Liver (tissue), 9 donors: Measurements from ENCODE around the gene ZIC2. TPM values are rescaled to one million over a fixed set of nuclear protein-coding genes. Genes with fewer than 3 reads are reported as not detected.

Experiments used
- DNase-seq: peaks from one replicate; pipeline ENCODE4 v3.0.0-alpha.2; 2017; ENCODE audit warnings: low spot score
- H3K27ac ChIP-seq, 2 donors: one replicate each; pipeline ENCODE4 v1.7.0; 2013; ENCODE audit warnings: inconsistent platforms in 2 of 2, low read length in 2 of 2, control low read depth in 1 of 2, low read depth in 1 of 2, mild to moderate bottlenecking in 1 of 2
- H3K27me3 ChIP-seq, 4 donors: one replicate each; pipeline versions ENCODE4 v1.6.1 to v1.7.0; 2013; ENCODE audit warnings: low read length in 3 of 4, inconsistent platforms in 1 of 4, mild to moderate bottlenecking in 1 of 4, moderate library complexity in 1 of 4; ENCODE audit not compliant: control insufficient read depth in 4 of 4, insufficient read depth in 4 of 4
- H3K36me3 ChIP-seq, 4 donors: one replicate each; pipeline versions ENCODE4 v1.6.1 to v1.7.0; 2013; ENCODE audit warnings: low read length in 3 of 4, mild to moderate bottlenecking in 3 of 4, low read depth in 1 of 4, moderate library complexity in 1 of 4; ENCODE audit not compliant: control insufficient read depth in 4 of 4, insufficient read depth in 3 of 4
- H3K4me1 ChIP-seq, 4 donors: one replicate each; pipeline versions ENCODE4 v1.6.1 to v1.7.0; 2013; ENCODE audit warnings: low read length in 3 of 4, mild to moderate bottlenecking in 3 of 4, moderate library complexity in 1 of 4; ENCODE audit not compliant: control insufficient read depth in 4 of 4, insufficient read depth in 4 of 4
- H3K4me3 ChIP-seq, 3 donors: one replicate each; pipeline versions ENCODE4 v1.6.1 to v1.7.0; 2013; ENCODE audit warnings: low read length in 3 of 3, control low read depth in 1 of 3, low read depth in 1 of 3, mild to moderate bottlenecking in 1 of 3
- H3K9ac ChIP-seq, 2 donors: one replicate each; pipeline ENCODE4 v1.7.0; 2013; ENCODE audit warnings: low read length in 2 of 2, mild to moderate bottlenecking in 2 of 2, moderate library complexity in 2 of 2, control low read depth in 1 of 2, low read depth in 1 of 2
- H3K9me3 ChIP-seq, 4 donors: one replicate each; pipeline versions ENCODE4 v1.6.1 to v1.7.0; 2013; ENCODE audit warnings: low read length in 3 of 4; ENCODE audit not compliant: control insufficient read depth in 4 of 4
- ATF3 ChIP-seq: IDR thresholded peaks from 2 replicates; pipeline ENCODE4 v1.6.1; 2016; ENCODE audit warnings: antibody characterized with exemption
- CTCF ChIP-seq: fragments of 150-350 bp; IDR thresholded peaks from 2 replicates; pipeline ENCODE4 v1.5.1; 2017; ENCODE audit warnings: improper control_type of control experiment, low read depth, low read length; ENCODE audit not compliant: missing input control
- EGR1 ChIP-seq, 2 donors: IDR thresholded peaks; 2 replicates each; pipeline ENCODE4 v1.6.1; 2016 to 2018; ENCODE audit warnings: antibody characterized with exemption in 2 of 2, low read depth in 2 of 2
- FOXA2 ChIP-seq: IDR thresholded peaks from 2 replicates; pipeline ENCODE4 v1.6.1; 2016; ENCODE audit warnings: antibody characterized with exemption
- GABPA ChIP-seq, 2 donors: IDR thresholded peaks in 1 of 2; conservative IDR thresholded peaks in 1 of 2; 2 replicates each; pipeline ENCODE4 v1.6.1; 2016; ENCODE audit warnings: antibody characterized with exemption in 2 of 2, mild to moderate bottlenecking in 1 of 2, moderate library complexity in 1 of 2
- HNF4A ChIP-seq, 2 donors: conservative IDR thresholded peaks; 2 replicates each; pipeline ENCODE4 v1.6.1; 2016; ENCODE audit warnings: antibody characterized with exemption in 2 of 2, mild to moderate bottlenecking in 2 of 2
- JUND ChIP-seq, 2 donors: IDR thresholded peaks; 2 replicates each; pipeline ENCODE4 v1.6.1; 2016; ENCODE audit warnings: antibody characterized with exemption in 2 of 2
- MAX ChIP-seq: IDR thresholded peaks from 2 replicates; pipeline ENCODE4 v1.6.1; 2016; ENCODE audit warnings: antibody characterized with exemption
- NR2F2 ChIP-seq: IDR thresholded peaks from 2 replicates; pipeline ENCODE4 v1.6.1; 2016; ENCODE audit warnings: antibody characterized with exemption
- RAD21 ChIP-seq, 2 donors: IDR thresholded peaks; 2 replicates each; pipeline ENCODE4 v1.6.1; 2016; ENCODE audit warnings: antibody characterized with exemption in 2 of 2, mild to moderate bottlenecking in 2 of 2
- REST ChIP-seq: IDR thresholded peaks from 2 replicates; pipeline ENCODE4 v1.6.1; 2016; ENCODE audit warnings: antibody characterized with exemption, mild to moderate bottlenecking
- RXRA ChIP-seq, 2 donors: IDR thresholded peaks; 2 replicates each; pipeline ENCODE4 v1.6.1; 2017 to 2018; ENCODE audit warnings: antibody characterized with exemption in 2 of 2, mild to moderate bottlenecking in 1 of 2
- SP1 ChIP-seq: IDR thresholded peaks from 2 replicates; pipeline ENCODE4 v1.6.1; 2018; ENCODE audit warnings: antibody characterized with exemption, mild to moderate bottlenecking
- TAF1 ChIP-seq: conservative IDR thresholded peaks from 2 replicates; pipeline ENCODE4 v1.6.1; 2016; ENCODE audit warnings: antibody characterized with exemption, mild to moderate bottlenecking
- YY1 ChIP-seq: IDR thresholded peaks from 2 replicates; pipeline ENCODE4 v1.6.1; 2016; ENCODE audit warnings: antibody characterized with exemption, mild to moderate bottlenecking
- ZBTB33 ChIP-seq: IDR thresholded peaks from 2 replicates; pipeline ENCODE4 v1.6.1; 2016; ENCODE audit warnings: antibody characterized with exemption
- WGBS: extraction: QIAGEN DNeasy Blood & Tissue Kit; methylation state at CpG from one replicate; pipeline ENCODE4 v1.1.7; 2013; 5-methylcytosine and 5-hydroxymethylcytosine counted together
- polyA plus RNA-seq, 2 donors: library from polyadenylated mRNA; stranded (reverse) in 1 of 2; unstranded in 1 of 2; fragments of 200-250 nt in 1 of 2; fragments of >200 nt in 1 of 2; fragmentation: Nextera tagmentation in 1 of 2; extraction: Ambion mirVana in 1 of 2; gene quantifications; one replicate each; pipeline versions ENCODE4 v1.2.1 to v1.2.3, GENCODE V29; 2013 to 2015
- total RNA-seq, 2 donors: library from RNA; depleted of rRNA; stranded (reverse); fragments of >200 nt; gene quantifications; one replicate each; pipeline ENCODE4 v1.2.3, GENCODE V29; 2014
- donor health status: healthy.
- donor health status: healthy.
- donor health status: healthy.
- donor health status: healthy.
- donor health status: healthy.

The ZIC2 gene
- total and polyA plus RNA-seq, 4 donors, result not detected

- no peak for TF ChIP-seq CTCF
- TF ChIP-seq EGR1 (IDR thresholded peaks at IDR 0.05; ENCODE audit: low read depth in 2 of 2), result no peak
- no peak for TF ChIP-seq GABPA (IDR thresholded peaks at IDR 0.05 in 1 of 2, conservative IDR thresholded peaks at IDR 0.05 in 1 of 2)
- TF ChIP-seq YY1, result no peak
- no peak for TF ChIP-seq MAX
- TF ChIP-seq FOXA2, result no peak
- TF ChIP-seq RXRA (IDR thresholded peaks at IDR 0.05), result no peak
- no peak for TF ChIP-seq SP1
Measured at GRCh38 chr13:100022798-100023197, 41.2 kb downstream of the ZIC2 start (continued).

- no peaks in the 10 kb centered on the region for H3K9me3 ChIP-seq
- H3K4me3 ChIP-seq, result no peak overlapping the region
- peak in 1 of 2 donors; percentile 6 for TF ChIP-seq HNF4A (conservative IDR thresholded peaks at IDR 0.05)
- TF ChIP-seq SP1, result no peak
- TF ChIP-seq FOXA2, result no peak
- H3K9ac ChIP-seq, result no peak overlapping the region
- no peak for DNase-seq
- WGBS, result 84% methylated on average over 2 of the region's 2 CpGs
- H3K36me3 ChIP-seq, result no peaks in the 10 kb centered on the region
- peaks cover 0 to 4% (median under 1%) of the 10 kb centered on the region in 4 donors for H3K4me1 ChIP-seq
- no peak overlapping the region for H3K27ac ChIP-seq
- no peaks in the 10 kb centered on the region for H3K27me3 ChIP-seq
Measured at GRCh38 chr13:100024023-100024422, 42.4 kb downstream of the ZIC2 start.

- no peaks in the 10 kb centered on the region for H3K9me3 ChIP-seq
- no peaks in the 10 kb centered on the region for H3K4me1 ChIP-seq
- no peak for DNase-seq
- H3K4me3 ChIP-seq, result no peak overlapping the region
- H3K27me3 ChIP-seq, result no peaks in the 10 kb centered on the region
- no peak overlapping the region for H3K9ac ChIP-seq
- 97% methylated on average over 1 of the region's 1 CpG for WGBS
- no peak overlapping the region for H3K27ac ChIP-seq
- H3K36me3 ChIP-seq, result no peaks in the 10 kb centered on the region
- TF ChIP-seq NR2F2 (no peak), ATF3 (no peak), YY1 (no peak), SP1 (no peak), JUND (IDR thresholded peaks at IDR 0.05) (no peak), TAF1 (no peak), RXRA (IDR thresholded peaks at IDR 0.05) (no peak), HNF4A (conservative IDR thresholded peaks at IDR 0.05) (no peak), RAD21 (IDR thresholded peaks at IDR 0.05) (no peak), ZBTB33 (no peak), REST (no peak), GABPA (IDR thresholded peaks at IDR 0.05 in 1 of 2, conservative IDR thresholded peaks at IDR 0.05 in 1 of 2) (no peak), MAX (no peak), EGR1 (IDR thresholded peaks at IDR 0.05; ENCODE audit: low read depth in 2 of 2) (no peak), FOXA2 (no peak), CTCF (no peak)
Measured at GRCh38 chr13:100029933-100030332, 48.3 kb downstream of the ZIC2 start.
